Fibroblast of lung (primary cell): ENCODE results near the gene MTM1. TPM values are rescaled to one million over a fixed set of nuclear protein-coding genes. Genes with fewer than 3 reads are reported as not detected.

Experiments used
- DNase-seq, 2 donors: peaks; one replicate each; pipeline versions ENCODE4 v3.0.0 to v3.0.0-alpha.2; 2010; ENCODE audit warnings: low read depth in 2 of 2
- H2AFZ ChIP-seq: 2 replicates; pipeline ENCODE4 v1.5.1; 2012; ENCODE audit warnings: low read length, control low read depth, inconsistent platforms
- H3K27ac ChIP-seq: 2 replicates; pipeline ENCODE4 v1.5.1; 2011; ENCODE audit warnings: low read length, control low read depth; ENCODE audit not compliant: insufficient read depth
- H3K27me3 ChIP-seq: 2 replicates; pipeline ENCODE4 v1.5.1; 2011; ENCODE audit warnings: mild to moderate bottlenecking, low read length; ENCODE audit not compliant: control insufficient read depth, insufficient read depth
- H3K36me3 ChIP-seq: 2 replicates; pipeline ENCODE4 v1.5.1; 2011; ENCODE audit warnings: low read length; ENCODE audit not compliant: control insufficient read depth, insufficient read depth
- H3K4me1 ChIP-seq: 2 replicates; pipeline ENCODE4 v1.5.1; 2011; ENCODE audit warnings: low read length; ENCODE audit not compliant: control insufficient read depth, insufficient read depth; ENCODE audit errors: extremely low read depth
- H3K4me2 ChIP-seq: 2 replicates; pipeline ENCODE4 v1.5.1; 2011; ENCODE audit warnings: low read length, control low read depth; ENCODE audit not compliant: insufficient read depth; ENCODE audit errors: extremely low read depth
- H3K4me3 ChIP-seq, 4 experiments: fragments of 200-600 bp in 1 of 4; sonication (generic) in 1 of 4; replicated peaks in 1 of 4; 2 replicates each; pipeline ENCODE4 v1.5.1; 2011 to 2016; ENCODE audit warnings: low read length in 4 of 4, low read depth in 3 of 4, mild to moderate bottlenecking in 3 of 4, control low read depth in 2 of 4, inconsistent platforms in 1 of 4, mixed read lengths in 1 of 4; ENCODE audit not compliant: insufficient read depth in 1 of 4; ENCODE audit errors: control extremely low read depth in 1 of 4
- H3K79me2 ChIP-seq: 2 replicates; pipeline ENCODE4 v1.5.1; 2012; ENCODE audit warnings: mild to moderate bottlenecking, low read length, inconsistent platforms; ENCODE audit not compliant: control insufficient read depth, insufficient read depth
- H3K9ac ChIP-seq: 2 replicates; pipeline ENCODE4 v1.5.1; 2011; ENCODE audit warnings: mild to moderate bottlenecking, low read length, control low read depth; ENCODE audit not compliant: insufficient read depth
- H3K9me3 ChIP-seq: 2 replicates; pipeline ENCODE4 v1.5.1; 2012; ENCODE audit warnings: low read depth, low read length; ENCODE audit not compliant: control insufficient read depth, insufficient read depth
- H4K20me1 ChIP-seq: 2 replicates; pipeline ENCODE4 v1.5.1; 2011; ENCODE audit warnings: low read length; ENCODE audit not compliant: control insufficient read depth, insufficient read depth; ENCODE audit errors: extremely low read depth
- CTCF ChIP-seq, 2 donors: IDR thresholded peaks in 1 of 2; conservative IDR thresholded peaks in 1 of 2; 1 replicate in 1 of 2; 2 replicates in 1 of 2; pipeline ENCODE4 v1.5.1; 2011 to 2012; ENCODE audit warnings: low read length in 2 of 2, control low read depth in 1 of 2, inconsistent platforms in 1 of 2, low read depth in 1 of 2, mild to moderate bottlenecking in 1 of 2
- EZH2 ChIP-seq: IDR thresholded peaks from 2 replicates; pipeline ENCODE4 v1.5.1; 2012; ENCODE audit warnings: low read length, control low read depth, mild to moderate bottlenecking; ENCODE audit errors: missing control alignments
- polyA plus RNA-seq, 2 donors: library from polyadenylated mRNA; depleted of rRNA in 1 of 2; stranded (reverse) in 1 of 2; unstranded in 1 of 2; fragments of >200 nt; gene quantifications; 2 replicates each; pipeline ENCODE4 v1.2.1, GENCODE V29; 2011 to 2012; ENCODE audit warnings: missing spikeins in 1 of 2
- total RNA-seq: library from RNA; depleted of rRNA; stranded (reverse); fragments of >200 nt; gene quantifications from 2 replicates; pipeline ENCODE4 v1.2.1, GENCODE V29; 2014

The MTM1 gene
- total and polyA plus RNA-seq, 2 donors (not counting 1 experiment from before 2014, with no cell fraction given) = 5.0 to 15.2 TPM

- Histone ChIP-seq H3K36me3 (no peaks in the 10 kb centered on the region), H2AFZ (no peak overlapping the region), H3K4me3 (no peak overlapping the region), H3K9ac (no peak overlapping the region), H3K27ac (peak overlapping the region; percentile 81), H3K4me1 (peaks cover 7% of the 10 kb centered on the region), H4K20me1 (no peaks in the 10 kb centered on the region), H3K4me2 (no peak overlapping the region), H3K27me3 (no peaks in the 10 kb centered on the region), H3K9me3 (no peaks in the 10 kb centered on the region), H3K79me2 (no peaks in the 10 kb centered on the region)
- DNase-seq = peak; percentile 78 to 95
- TF ChIP-seq CTCF (conservative IDR thresholded peaks at IDR 0.05 in 1 of 2, IDR thresholded peaks at IDR 0.05 in 1 of 2; ENCODE audit: low read depth in 1 of 2, low read length in 2 of 2) = no peak
- no peak for TF ChIP-seq EZH2
Measured at GRCh38 chrX:150688911-150689451, 120.6 kb downstream of the MTM1 start.

GRCh38 chrX:150690126-150690525 lies 121.7 kb downstream of the MTM1 start:
- Histone ChIP-seq H3K27me3 (no peaks in the 10 kb centered on the region), H3K36me3 (no peaks in the 10 kb centered on the region), H3K27ac (peak overlapping the region; percentile 78), H2AFZ (no peak overlapping the region), H3K79me2 (peaks cover 6% of the 10 kb centered on the region), H4K20me1 (no peaks in the 10 kb centered on the region), H3K4me1 (peaks cover 10% of the 10 kb centered on the region), H3K9ac (no peak overlapping the region), H3K4me3 (no peak overlapping the region), H3K9me3 (no peaks in the 10 kb centered on the region), H3K4me2 (no peak overlapping the region)
- peak; percentile 94 for DNase-seq
- TF ChIP-seq CTCF (conservative IDR thresholded peaks at IDR 0.05 in 1 of 2, IDR thresholded peaks at IDR 0.05 in 1 of 2; ENCODE audit: low read depth in 1 of 2, low read length in 2 of 2) = no peak
- TF ChIP-seq EZH2 = no peak

GRCh38 chrX:150692296-150692695 lies 123.9 kb downstream of the MTM1 start:
- Histone ChIP-seq H3K9ac (no peak overlapping the region), H4K20me1 (no peaks in the 10 kb centered on the region)

More at GRCh38 chrX:150692296-150692695, 123.9 kb downstream of the MTM1 start:
- Histone ChIP-seq H3K27me3 (no peaks in the 10 kb centered on the region), H3K4me3 (peak overlapping the region in 2 of 4 experiments; percentile 65 to 81), H3K36me3 (no peaks in the 10 kb centered on the region), H2AFZ (no peak overlapping the region), H3K27ac (peak overlapping the region; percentile 69), H3K9me3 (no peaks in the 10 kb centered on the region), H3K4me2 (peak overlapping the region; percentile 40), H3K4me1 (peaks cover 10% of the 10 kb centered on the region), H3K79me2 (peaks cover 20% of the 10 kb centered on the region)
- TF ChIP-seq CTCF (conservative IDR thresholded peaks at IDR 0.05 in 1 of 2, IDR thresholded peaks at IDR 0.05 in 1 of 2; ENCODE audit: low read depth in 1 of 2, low read length in 2 of 2) = no peak
- no peak for TF ChIP-seq EZH2
- no peak for DNase-seq
